HUES6 (cell line): ENCODE measurements around the gene YTHDF2.
"Not testable (repeated sequence)": the region's sequence is repeated elsewhere in the genome, so short reads cannot be mapped to it uniquely, and the experiment has no call there.

Experiments used
- H3K27ac ChIP-seq: 2 replicates; pipeline ENCODE4 v1.7.0; 2013; ENCODE audit warnings: low read depth, mild to moderate bottlenecking, low read length, inconsistent platforms
- H3K27me3 ChIP-seq: 2 replicates; pipeline ENCODE4 v1.6.1; 2013; ENCODE audit warnings: low read length; ENCODE audit not compliant: control insufficient read depth, insufficient read depth
- H3K36me3 ChIP-seq: 2 replicates; pipeline ENCODE4 v1.6.1; 2013; ENCODE audit warnings: low read length; ENCODE audit not compliant: control insufficient read depth, insufficient read depth
- H3K4me1 ChIP-seq: 2 replicates; pipeline ENCODE4 v1.6.1; 2013; ENCODE audit warnings: low read length; ENCODE audit not compliant: control insufficient read depth, insufficient read depth
- H3K4me3 ChIP-seq: 2 replicates; pipeline ENCODE4 v1.5.1; 2013; ENCODE audit warnings: low read depth, low read length
- H3K9ac ChIP-seq: one replicate; pipeline ENCODE4 v1.6.1; 2013; ENCODE audit warnings: mild to moderate bottlenecking, low read length
- H3K9me3 ChIP-seq: 2 replicates; pipeline ENCODE4 v1.6.1; 2013; ENCODE audit warnings: low read depth, low read length; ENCODE audit not compliant: control insufficient read depth, insufficient read depth

Gene YTHDF2

DNA sequence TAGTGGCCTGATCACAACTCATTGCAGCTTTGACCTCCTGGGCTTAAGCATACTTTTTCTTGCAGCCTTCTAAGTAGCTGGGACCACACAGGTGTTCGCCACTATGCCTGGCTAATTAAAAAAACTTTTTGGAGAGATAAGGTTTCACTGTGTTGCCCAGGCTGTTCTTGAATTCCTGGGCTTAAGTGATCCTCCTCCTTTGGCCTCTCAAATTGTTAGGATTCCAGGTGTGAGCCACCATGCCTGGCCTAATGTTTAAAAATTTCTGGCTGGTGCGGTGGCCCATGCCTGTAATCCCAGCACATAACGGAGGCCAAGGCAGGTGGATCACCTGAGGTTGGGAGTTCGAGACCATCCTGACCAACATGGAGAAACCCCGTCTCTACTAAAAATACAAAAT, 24.4 kb downstream of the YTHDF2 start:
- Histone ChIP-seq H3K4me1 (peaks cover 6% of the 10 kb centered on the region), H3K9ac (no peak overlapping the region), H3K4me3 (no peak overlapping the region), H3K27me3 (no peaks in the 10 kb centered on the region), H3K27ac (no peak overlapping the region), H3K36me3 (peaks cover 61% of the 10 kb centered on the region), H3K9me3 (no peaks in the 10 kb centered on the region)

DNA sequence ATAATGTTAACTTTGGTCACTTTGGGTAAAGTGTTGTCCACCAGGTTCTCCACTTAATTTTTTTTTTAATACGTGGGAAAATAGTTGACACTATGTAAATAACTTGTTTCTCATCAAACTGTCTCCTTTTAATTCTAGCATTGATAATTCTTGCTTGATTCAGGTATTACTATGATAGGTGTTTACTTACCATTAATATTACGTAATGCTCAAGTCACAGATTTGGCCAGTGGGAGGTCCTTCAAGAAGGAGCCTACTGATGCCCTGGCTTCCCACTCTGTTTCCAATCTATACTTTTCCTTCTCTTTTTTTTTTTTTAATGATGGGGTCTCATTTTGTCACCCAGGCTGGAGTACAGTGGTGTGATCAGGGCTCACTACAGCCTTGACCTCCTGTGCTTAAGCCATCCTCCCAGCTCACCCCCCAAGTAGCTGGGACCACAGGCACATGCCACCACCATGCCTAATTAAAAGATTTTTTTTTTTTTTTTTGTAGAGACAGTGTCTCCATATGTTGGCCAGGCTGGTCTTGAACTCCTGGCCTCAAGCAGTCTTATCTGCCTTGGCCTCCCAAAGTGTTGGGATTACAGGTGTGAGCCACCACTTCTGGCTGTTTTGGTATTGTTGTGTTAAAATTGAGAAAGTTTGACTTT, 29.9 kb downstream of the YTHDF2 start:
- Histone ChIP-seq H3K9me3 (no peaks in the 10 kb centered on the region), H3K4me3 (no peak overlapping the region), H3K27me3 (no peaks in the 10 kb centered on the region), H3K27ac (no peak overlapping the region), H3K9ac (no peak overlapping the region), H3K36me3 (peaks cover 57% of the 10 kb centered on the region), H3K4me1 (no peaks in the 10 kb centered on the region)

- H3K9ac ChIP-seq, result no peak overlapping the region
- no peaks in the 10 kb centered on the region for H3K27me3 ChIP-seq
- peaks cover 64% of the 10 kb centered on the region for H3K36me3 ChIP-seq
- no peaks in the 10 kb centered on the region for H3K4me1 ChIP-seq
- H3K27ac ChIP-seq, result no peak overlapping the region
- H3K9me3 ChIP-seq, result no peaks in the 10 kb centered on the region
- H3K4me3 ChIP-seq, result no peak overlapping the region
These were observed 33.9 kb downstream of the YTHDF2 start for GRCh38 chr1:28770601-28771165.

DNA sequence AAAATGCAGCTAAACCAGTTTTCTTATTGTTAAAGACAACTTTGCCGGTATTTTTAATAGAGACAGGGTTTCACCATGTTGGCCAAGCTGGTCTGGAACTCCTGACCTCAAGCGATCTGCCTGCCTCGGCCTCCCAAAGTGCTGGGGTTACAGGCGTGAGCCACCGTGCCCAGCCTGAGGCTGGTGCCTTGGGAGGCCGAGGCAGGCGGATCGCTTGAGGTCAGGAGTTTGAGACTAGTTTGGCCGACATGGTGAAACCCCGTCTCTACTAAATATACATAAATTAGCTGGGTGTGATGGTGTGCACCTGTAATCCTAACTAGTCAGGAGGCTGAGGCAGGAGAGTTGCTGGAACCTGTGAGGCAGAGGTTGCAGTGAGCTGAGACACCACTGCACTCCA, 35.2 kb downstream of the YTHDF2 start:
- not testable (repeated sequence) for H3K9ac ChIP-seq, H3K4me3 ChIP-seq, H3K27me3 ChIP-seq, H3K9me3 ChIP-seq, H3K4me1 ChIP-seq, H3K27ac ChIP-seq
- peaks cover 52% of the 10 kb centered on the region for H3K36me3 ChIP-seq

GRCh38 chr1:28773105-28773504, 36.4 kb downstream of the YTHDF2 start:
- H3K9me3 ChIP-seq, result no peaks in the 10 kb centered on the region
- H3K27ac ChIP-seq, result no peak overlapping the region
- no peak overlapping the region for H3K9ac ChIP-seq
- H3K36me3 ChIP-seq, result peaks cover 48% of the 10 kb centered on the region
- H3K4me3 ChIP-seq, result no peak overlapping the region
- H3K27me3 ChIP-seq, result no peaks in the 10 kb centered on the region
- H3K4me1 ChIP-seq, result no peaks in the 10 kb centered on the region

GRCh38 chr1:28775121-28775942, 38.6 kb downstream of the YTHDF2 start:
- H3K36me3 ChIP-seq, result peaks cover 30% of the 10 kb centered on the region

DNA sequence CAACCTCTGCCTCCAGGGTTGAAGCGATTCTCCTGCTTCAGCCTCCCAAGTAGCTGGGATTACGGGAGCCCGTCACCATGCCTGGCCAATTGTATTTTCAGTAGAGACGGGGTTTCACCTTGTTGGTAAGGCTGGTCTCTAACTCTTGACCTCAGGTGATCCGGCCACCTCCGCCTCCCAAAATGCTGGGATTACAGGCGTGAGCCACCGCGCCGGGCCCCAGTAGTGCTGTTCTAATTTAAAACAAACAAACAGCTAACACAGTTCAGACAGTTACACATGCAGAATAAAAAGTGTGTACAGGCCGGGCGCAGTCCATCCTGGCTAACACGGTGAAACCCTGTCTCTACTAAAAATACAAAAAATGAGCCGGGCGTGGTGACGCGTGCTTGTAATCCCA, 39.6 kb downstream of the YTHDF2 start:
- peaks cover 20% of the 10 kb centered on the region for H3K36me3 ChIP-seq
- H3K4me1 ChIP-seq, result peaks cover under 1% of the 10 kb centered on the region; the same call in 1 of the 2 replicates
- H3K27me3 ChIP-seq, result no peaks in the 10 kb centered on the region
- H3K27ac ChIP-seq, result no peak overlapping the region
- no peak overlapping the region for H3K4me3 ChIP-seq
- H3K9ac ChIP-seq, result no peak overlapping the region
- no peaks in the 10 kb centered on the region for H3K9me3 ChIP-seq

More at GRCh38 chr1:28775121-28775942, 38.6 kb downstream of the YTHDF2 start:
- Histone ChIP-seq H3K27me3 (no peaks in the 10 kb centered on the region), H3K9me3 (no peaks in the 10 kb centered on the region), H3K4me3 (no peak overlapping the region), H3K9ac (no peak overlapping the region), H3K27ac (no peak overlapping the region), H3K4me1 (no peaks in the 10 kb centered on the region)

- Histone ChIP-seq H3K27me3 (no peaks in the 10 kb centered on the region), H3K4me1 (peaks cover 10% of the 10 kb centered on the region; the same call in 1 of the 2 replicates), H3K4me3 (no peak overlapping the region), H3K27ac (no peak overlapping the region), H3K36me3 (peaks cover 8% of the 10 kb centered on the region), H3K9ac (no peak overlapping the region), H3K9me3 (no peaks in the 10 kb centered on the region)
These were observed 41.3 kb downstream of the YTHDF2 start for GRCh38 chr1:28778021-28778420.

- H3K36me3 ChIP-seq, result no peaks in the 10 kb centered on the region; the same call in 1 of the 2 replicates
- no peaks in the 10 kb centered on the region for H3K9me3 ChIP-seq
- peaks cover 10% of the 10 kb centered on the region; the same call in 1 of the 2 replicates for H3K4me1 ChIP-seq
- H3K27ac ChIP-seq, result no peak overlapping the region
- no peak overlapping the region for H3K4me3 ChIP-seq
- H3K27me3 ChIP-seq, result no peaks in the 10 kb centered on the region
- H3K9ac ChIP-seq, result no peak overlapping the region
These were observed 43.1 kb downstream of the YTHDF2 start for GRCh38 chr1:28779751-28780408.

- H3K36me3 ChIP-seq, result no peaks in the 10 kb centered on the region
- peaks cover 10% of the 10 kb centered on the region; the same call in 1 of the 2 replicates for H3K4me1 ChIP-seq
- no peaks in the 10 kb centered on the region for H3K9me3 ChIP-seq
- H3K27me3 ChIP-seq, result no peaks in the 10 kb centered on the region
- H3K4me3 ChIP-seq, result no peak overlapping the region
- no peak overlapping the region for H3K27ac ChIP-seq
- no peak overlapping the region for H3K9ac ChIP-seq
These were observed 44.6 kb downstream of the YTHDF2 start for GRCh38 chr1:28781305-28781704.
